Activated CD8-positive, alpha-beta memory T cell treated with anti-CD3 and anti-CD28 coated beads for 36 hours (primary cell): ENCODE measurements around the gene ZNF592. TPM values are rescaled to one million over a fixed set of nuclear protein-coding genes. Genes with fewer than 3 reads are reported as not detected.
"Not testable (repeated sequence)": the region's sequence is repeated elsewhere in the genome, so short reads cannot be mapped to it uniquely, and the experiment has no call there.

Source experiments
- CTCF ChIA-PET: fragments of 350-600 bp; sonication (Branson Sonifier 250); formaldehyde crosslinking; loops from one replicate; lab custom pipeline; 2021; ENCODE audit warnings: antibody characterized with exemption; lab: Charles Lee
- POLR2A ChIA-PET: fragments of 350-600 bp; sonication (Branson Sonifier 250); formaldehyde crosslinking; loops from one replicate; lab custom pipeline; 2021; ENCODE audit warnings: antibody characterized with exemption; lab: Charles Lee
- total RNA-seq, 2 experiments: library from RNA; stranded (reverse); gene quantifications; one replicate each; pipeline ENCODE4 v1.2.3, GENCODE V29; 2021

Gene ZNF592
- total RNA-seq, 2 experiments from 2014 or later: 29.6 to 30.0 TPM

GRCh38 chr15:84736375-84736774, 12.0 kb upstream of the ZNF592 start:
- CTCF ChIA-PET: interaction anchor here (0.7 to 2.9 kb wide), 9 partner anchors 11 to 138 kb away, joined by 3 to 13 read pairs (median 4); partner anchors contain the start of gene SEC11A
- POLR2A ChIA-PET: interaction anchor here (0.6 to 4.8 kb wide), 6 partner anchors 14 to 81 kb away, joined by 3 to 52 read pairs (median 4); partner anchors contain the start of gene SEC11A

DNA sequence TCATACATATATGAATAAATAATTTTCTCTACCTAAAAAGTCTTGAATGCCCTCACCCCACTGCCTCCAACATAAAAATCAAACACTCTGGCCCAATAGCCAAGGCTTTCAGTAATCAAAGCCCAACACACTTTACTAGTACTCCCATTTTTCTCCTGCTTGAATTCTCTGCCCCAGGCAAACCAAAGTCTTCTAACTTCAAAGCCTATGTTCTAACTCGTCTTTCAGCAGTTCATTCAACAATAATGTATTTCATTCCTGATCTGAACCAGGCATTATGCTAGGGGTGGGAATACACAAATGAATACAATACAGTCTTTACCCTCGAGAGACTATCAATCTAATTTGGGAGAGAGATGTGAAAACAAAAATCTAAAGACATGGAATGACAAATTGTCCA, 11.4 kb upstream of the ZNF592 start:
- ChIA-PET CTCF (interaction anchor here (1.1 to 1.8 kb wide), 3 partner anchors 10 to 21 kb away, joined by 3 to 8 read pairs (median 4); partner anchors contain the start of gene SEC11A), POLR2A (interaction anchor here (2.7 to 4.8 kb wide), 2 partner anchors 13 to 21 kb away, joined by 10 to 52 read pairs; partner anchors contain the start of gene SEC11A)

DNA sequence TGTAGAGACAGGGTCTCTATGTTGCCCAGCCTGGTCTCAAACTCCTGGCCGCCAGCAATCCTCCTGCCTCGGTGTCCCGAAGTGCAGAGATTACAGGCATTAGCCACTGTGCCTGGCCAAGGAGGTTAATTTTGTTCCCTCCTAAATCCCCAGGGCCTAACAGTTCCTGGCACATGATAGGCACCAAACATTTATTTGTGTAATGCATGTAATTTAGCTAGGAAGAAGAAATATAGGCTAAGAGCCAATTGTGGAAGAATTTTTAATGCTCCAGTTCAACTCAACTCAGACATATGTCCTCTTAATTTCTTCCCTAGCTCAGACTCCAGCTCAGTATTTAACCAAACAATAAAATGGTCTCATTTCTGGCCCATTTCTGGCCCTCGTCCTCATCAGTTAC, 7.7 kb upstream of the ZNF592 start:
- CTCF ChIA-PET: interaction anchor here (0.6 to 1.4 kb wide), 2 partner anchors 68 to 82 kb away, joined by 3 read pairs; no protein-coding TSS in a partner anchor

DNA sequence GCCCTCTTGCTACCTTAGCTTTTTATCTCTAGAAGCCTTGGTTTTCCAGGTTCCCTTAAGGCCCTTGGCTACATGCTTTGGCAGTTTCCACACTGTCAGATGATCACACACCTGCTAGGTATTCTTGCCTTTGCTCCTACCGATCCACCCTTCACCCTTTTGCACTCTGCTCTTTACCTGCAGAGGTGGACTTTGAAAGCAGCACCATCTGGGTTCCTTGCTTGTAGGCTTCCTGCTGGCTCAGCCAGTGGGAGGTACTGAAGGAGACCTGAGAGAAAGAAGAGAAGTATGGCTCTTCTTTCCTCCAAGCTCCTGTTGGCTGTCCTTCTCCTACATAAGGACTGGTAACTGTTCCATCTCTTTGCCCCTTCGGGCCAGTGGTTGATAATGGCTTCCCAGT, 7.3 kb upstream of the ZNF592 start:
- ChIA-PET CTCF (interaction anchor here (0.6 to 1.4 kb wide), 2 partner anchors 68 to 83 kb away, joined by 3 read pairs; no protein-coding TSS in a partner anchor), POLR2A (no interaction called here)

More for the DNA sequence above, 7.7 kb upstream of the ZNF592 start:
- POLR2A ChIA-PET: no interaction called here

GRCh38 chr15:84747416-84748273, 747 bp upstream of the ZNF592 start:
- CTCF ChIA-PET: interaction anchor here (0.5 to 2.0 kb wide), 7 partner anchors 10 to 163 kb away, joined by 3 to 13 read pairs (median 4); partner anchors contain the start of gene SEC11A
- POLR2A ChIA-PET: interaction anchor here (0.7 to 2.0 kb wide), 9 partner anchors 8 to 233 kb away, joined by 3 to 15 read pairs (median 5); partner anchors contain the start of genes NMB and SEC11A

DNA sequence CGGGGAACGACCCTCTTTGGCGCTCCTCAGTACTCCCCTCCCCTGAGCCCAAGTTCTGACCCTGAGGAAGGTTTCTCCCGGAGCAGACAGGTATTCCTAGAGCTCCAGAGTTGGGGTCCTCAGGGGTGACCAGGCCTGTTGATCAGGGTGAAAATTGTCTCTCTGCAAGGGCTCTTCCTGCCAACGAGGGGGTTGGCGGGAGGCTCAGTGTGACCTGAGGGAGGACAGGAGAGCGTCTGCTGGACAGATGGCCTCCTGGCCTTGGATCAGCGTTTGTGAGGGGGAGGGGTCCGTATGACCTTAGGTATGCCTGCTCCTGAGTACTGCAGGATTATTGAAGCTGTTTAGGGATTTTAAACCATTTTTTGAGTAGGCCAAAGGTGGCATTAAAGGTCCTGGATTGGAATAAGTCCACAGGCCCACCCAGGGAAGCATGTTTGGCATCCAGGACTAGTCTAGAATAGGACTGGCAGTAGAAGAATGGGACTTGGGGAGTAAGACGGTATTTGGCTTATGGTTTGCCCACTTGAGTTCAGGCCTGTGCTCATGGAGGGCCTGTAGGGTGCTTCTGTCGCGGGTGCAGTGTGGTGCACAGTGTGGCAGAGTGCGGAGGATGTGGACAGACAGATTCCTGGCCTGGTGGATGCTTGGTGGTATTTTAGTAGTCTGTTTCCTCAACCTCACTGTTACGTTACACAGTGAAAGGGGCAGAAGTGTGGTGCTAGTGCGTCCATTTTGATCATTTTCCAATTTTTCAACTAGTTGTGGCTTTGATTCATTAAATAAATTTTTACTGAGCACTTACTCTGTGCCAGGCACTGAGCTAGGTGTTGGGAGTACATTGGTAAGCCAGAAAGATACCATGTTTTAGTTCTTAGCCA, 959 bp downstream of the ZNF592 start:
- ChIA-PET CTCF (interaction anchor here (0.7 to 1.6 kb wide), 10 partner anchors 12 to 150 kb away, joined by 3 to 5 read pairs (median 4); partner anchors contain the start of genes SEC11A and WDR73), POLR2A (interaction anchor here (0.5 to 2.3 kb wide), 4 partner anchors 8 to 72 kb away, joined by 3 to 10 read pairs (median 4); partner anchors contain the start of gene SEC11A)

DNA sequence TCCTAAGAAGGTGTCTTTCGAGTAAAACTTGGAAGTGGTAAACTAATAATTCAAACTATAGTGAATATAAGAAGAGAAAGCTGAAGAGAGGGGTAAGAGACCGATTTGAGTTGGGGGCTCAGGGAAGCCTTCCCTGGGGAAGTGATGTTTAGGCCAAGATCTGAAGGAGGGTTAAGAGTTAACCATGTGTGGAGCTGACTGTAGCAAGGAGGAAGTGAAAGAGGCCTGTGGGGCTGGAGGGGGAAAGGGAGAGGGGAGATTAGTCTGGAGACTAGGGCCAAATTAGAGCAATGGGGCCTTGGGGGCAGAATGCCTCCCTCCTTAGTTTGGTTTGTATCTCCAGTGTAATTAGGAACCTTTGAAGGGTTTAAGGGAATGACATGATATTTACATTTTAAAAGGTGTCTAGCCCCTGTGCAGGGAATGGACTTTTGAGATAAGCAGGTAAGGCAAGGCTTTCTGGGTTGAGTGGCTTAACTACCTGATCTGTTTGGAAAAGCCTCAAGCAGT, 2.2 kb downstream of the ZNF592 start:
- ChIA-PET POLR2A (interaction anchor here (2.3 kb wide), 1 partner anchor 15 kb away, joined by 10 read pairs; no protein-coding TSS in a partner anchor), CTCF (interaction anchor here (0.9 to 1.6 kb wide), 3 partner anchors 15 to 152 kb away, joined by 3 to 5 read pairs (median 3); no protein-coding TSS in a partner anchor)

- CTCF ChIA-PET: interaction anchor here (0.9 to 1.8 kb wide), 2 partner anchors 35 to 163 kb away, joined by 3 read pairs; no protein-coding TSS in a partner anchor
- POLR2A ChIA-PET: interaction anchor here (1.1 kb wide), 1 partner anchor 16 kb away, joined by 3 read pairs; no protein-coding TSS in a partner anchor
Measured at GRCh38 chr15:84751721-84752120, 3.3 kb downstream of the ZNF592 start.

DNA sequence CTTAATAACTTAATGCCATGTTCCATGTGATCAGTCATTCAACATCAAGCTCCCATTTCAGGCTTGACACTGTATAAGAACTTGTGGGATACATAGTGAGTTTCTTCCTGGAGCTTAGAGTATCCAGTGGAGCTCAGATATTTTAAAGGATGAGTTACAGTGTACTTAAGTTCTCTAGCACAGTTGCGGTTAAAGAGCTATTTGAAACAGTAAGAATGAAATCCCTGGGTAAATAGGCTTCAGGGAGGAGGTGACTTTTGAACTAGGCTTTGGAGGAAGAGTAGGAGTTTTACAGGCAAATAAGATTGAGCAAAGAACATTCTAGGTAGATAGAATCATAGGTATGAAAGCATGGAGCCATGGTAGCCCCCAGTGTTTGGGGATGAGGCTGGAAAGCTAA, 3.8 kb downstream of the ZNF592 start:
- ChIA-PET CTCF (interaction anchor here (0.9 to 1.8 kb wide), 2 partner anchors 35 to 164 kb away, joined by 3 read pairs; no protein-coding TSS in a partner anchor), POLR2A (interaction anchor here (1.1 kb wide), 1 partner anchor 16 kb away, joined by 3 read pairs; no protein-coding TSS in a partner anchor)

GRCh38 chr15:84752700-84753099, 4.3 kb downstream of the ZNF592 start:
- POLR2A ChIA-PET: interaction anchor here (1.1 kb wide), 1 partner anchor 17 kb away, joined by 3 read pairs; no protein-coding TSS in a partner anchor
- CTCF ChIA-PET: interaction anchor here (0.9 to 1.8 kb wide), 2 partner anchors 36 to 164 kb away, joined by 3 read pairs; no protein-coding TSS in a partner anchor

DNA sequence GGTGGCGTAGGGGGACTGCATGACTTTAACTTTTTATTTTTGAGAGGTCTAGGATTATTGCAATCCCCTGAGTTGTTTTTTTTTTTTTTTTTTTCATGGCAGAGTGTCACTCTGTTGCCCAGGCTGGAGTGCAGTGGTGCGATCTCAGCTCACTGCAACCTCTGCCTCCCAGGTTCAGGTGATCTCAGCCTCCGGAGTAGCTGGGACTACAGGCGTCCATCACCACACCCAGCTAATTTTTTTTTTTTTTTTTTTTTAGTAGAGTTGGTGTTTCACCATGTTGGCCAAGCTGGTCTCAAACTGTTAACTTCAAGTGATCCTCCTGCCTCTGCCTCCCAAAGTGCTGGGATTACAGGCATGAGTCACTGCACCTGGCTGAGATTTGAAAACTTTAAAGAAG, 6.5 kb downstream of the ZNF592 start:
- CTCF ChIA-PET: not testable (repeated sequence)
- POLR2A ChIA-PET: interaction anchor here (0.6 kb wide), 3 partner anchors 35 to 282 kb away, joined by 3 to 10 read pairs (median 4); no protein-coding TSS in a partner anchor

GRCh38 chr15:84755736-84756527, 7.5 kb downstream of the ZNF592 start:
- CTCF ChIA-PET: no interaction called here
- POLR2A ChIA-PET: interaction anchor here (0.6 kb wide), 1 partner anchor 21 kb away, joined by 3 read pairs; no protein-coding TSS in a partner anchor

- ChIA-PET POLR2A (interaction anchor here (0.6 kb wide), 1 partner anchor 100 kb away, joined by 5 read pairs; no protein-coding TSS in a partner anchor), CTCF (no interaction called here)
Measured at GRCh38 chr15:84759018-84759417, 10.6 kb downstream of the ZNF592 start.

- CTCF ChIA-PET: no interaction called here
- POLR2A ChIA-PET: interaction anchor here (0.7 kb wide), 2 partner anchors 44 to 139 kb away, joined by 3 to 4 read pairs; partner anchors contain the start of gene SEC11A
Measured at GRCh38 chr15:84760219-84760618, 11.8 kb downstream of the ZNF592 start.

- POLR2A ChIA-PET: no interaction called here
- CTCF ChIA-PET: no interaction called here
Measured at GRCh38 chr15:84761607-84762131, 13.3 kb downstream of the ZNF592 start.

DNA sequence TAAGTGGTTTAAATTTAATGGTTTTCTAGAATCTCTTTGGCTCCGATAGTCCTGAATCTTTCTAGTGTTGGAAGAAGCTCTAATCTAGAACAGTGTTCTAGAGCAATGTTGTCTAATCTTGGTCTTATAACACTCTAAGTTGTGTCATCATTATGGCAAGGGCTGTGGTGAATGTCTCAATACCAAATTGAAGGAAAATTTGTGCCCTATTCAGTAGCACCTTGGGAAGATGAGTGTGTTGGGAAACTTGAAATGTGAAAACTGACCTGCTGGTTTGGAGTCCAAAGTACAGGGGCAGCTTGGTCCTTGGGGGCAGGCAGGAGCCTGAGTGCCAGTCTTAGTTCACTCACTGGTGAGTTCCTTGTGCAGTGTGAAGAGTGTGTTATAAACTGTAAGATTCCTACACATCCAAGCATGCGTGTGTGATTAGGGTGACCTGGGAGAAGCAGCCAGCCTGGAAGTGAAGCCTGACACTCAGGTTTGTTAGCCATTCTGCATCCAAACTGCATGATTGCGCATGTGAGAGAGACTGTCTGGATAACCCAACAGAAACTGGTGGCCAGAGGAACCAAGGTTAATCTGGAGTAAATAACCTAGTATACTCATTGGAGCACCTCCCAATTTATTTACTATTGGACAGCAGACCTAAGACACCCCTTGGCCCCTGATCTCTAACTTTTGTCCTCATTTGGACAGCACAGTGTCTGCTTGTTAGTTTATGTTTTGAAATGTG, 14.6 kb downstream of the ZNF592 start:
- CTCF ChIA-PET: no interaction called here
- POLR2A ChIA-PET: no interaction called here
